ENCODE results near the gene DDX23.

DNA sequence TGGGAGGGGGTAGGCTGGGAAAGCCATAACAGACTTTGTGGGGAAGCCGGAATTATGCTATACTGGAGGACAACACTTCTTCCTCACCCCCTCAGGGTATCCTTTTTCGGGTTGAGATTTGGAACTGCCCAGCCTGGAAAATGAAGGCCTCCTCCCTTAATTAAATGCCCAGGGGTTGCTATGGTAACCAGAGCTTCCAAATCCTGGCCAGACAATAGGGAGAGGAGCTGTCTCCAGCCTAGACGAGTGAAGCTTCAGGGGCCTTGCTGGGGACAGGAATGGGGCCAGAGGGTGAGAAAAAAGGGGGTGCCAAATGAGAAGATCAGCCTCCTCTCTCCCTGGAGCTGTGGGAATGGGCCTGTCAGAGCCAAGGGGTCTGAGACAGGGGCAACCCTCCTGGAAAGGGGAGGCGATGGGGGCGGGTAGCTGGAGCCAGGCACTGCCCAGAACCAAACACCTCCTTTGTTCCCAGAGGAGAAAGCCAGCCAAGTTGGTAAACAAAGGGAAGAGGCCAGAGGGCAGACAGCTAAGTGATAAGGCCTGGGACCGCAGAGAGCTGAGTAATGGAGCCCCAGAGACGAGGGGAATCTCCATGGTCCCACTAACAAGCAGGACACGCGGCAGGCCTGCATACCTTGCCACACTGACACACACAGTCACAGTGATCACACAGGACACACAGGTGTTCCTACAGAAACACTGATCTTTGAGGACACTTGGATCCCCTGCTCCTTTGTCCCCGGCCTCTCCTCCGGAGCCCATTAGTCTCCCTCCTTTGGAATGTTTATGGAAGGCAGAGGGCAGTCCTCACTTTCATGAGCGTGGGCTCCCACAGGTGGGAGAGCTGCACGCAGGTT lies 31.6 kb upstream of the DDX23 start:
- TF ChIP-seq, protein P1, sequence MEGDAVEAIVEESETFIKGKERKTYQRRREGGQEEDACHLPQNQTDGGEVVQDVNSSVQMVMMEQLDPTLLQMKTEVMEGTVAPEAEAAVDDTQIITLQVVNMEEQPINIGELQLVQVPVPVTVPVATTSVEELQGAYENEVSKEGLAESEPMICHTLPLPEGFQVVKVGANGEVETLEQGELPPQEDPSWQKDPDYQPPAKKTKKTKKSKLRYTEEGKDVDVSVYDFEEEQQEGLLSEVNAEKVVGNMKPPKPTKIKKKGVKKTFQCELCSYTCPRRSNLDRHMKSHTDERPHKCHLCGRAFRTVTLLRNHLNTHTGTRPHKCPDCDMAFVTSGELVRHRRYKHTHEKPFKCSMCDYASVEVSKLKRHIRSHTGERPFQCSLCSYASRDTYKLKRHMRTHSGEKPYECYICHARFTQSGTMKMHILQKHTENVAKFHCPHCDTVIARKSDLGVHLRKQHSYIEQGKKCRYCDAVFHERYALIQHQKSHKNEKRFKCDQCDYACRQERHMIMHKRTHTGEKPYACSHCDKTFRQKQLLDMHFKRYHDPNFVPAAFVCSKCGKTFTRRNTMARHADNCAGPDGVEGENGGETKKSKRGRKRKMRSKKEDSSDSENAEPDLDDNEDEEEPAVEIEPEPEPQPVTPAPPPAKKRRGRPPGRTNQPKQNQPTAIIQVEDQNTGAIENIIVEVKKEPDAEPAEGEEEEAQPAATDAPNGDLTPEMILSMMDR (IDR thresholded peaks at IDR 0.05): no peak
- no peak for TF ChIP-seq POLR2A (IDR thresholded peaks at IDR 0.05)

Data from right lobe of liver (tissue), 4 donors.